ENCODE measurements around the gene ANKFN1. TPM values are rescaled to one million over a fixed set of nuclear protein-coding genes. Genes with fewer than 3 reads are reported as not detected.

Gene ANKFN1
- total RNA-seq, 2 donors from 2014 or later = 0.52 to 0.58 TPM

DNA sequence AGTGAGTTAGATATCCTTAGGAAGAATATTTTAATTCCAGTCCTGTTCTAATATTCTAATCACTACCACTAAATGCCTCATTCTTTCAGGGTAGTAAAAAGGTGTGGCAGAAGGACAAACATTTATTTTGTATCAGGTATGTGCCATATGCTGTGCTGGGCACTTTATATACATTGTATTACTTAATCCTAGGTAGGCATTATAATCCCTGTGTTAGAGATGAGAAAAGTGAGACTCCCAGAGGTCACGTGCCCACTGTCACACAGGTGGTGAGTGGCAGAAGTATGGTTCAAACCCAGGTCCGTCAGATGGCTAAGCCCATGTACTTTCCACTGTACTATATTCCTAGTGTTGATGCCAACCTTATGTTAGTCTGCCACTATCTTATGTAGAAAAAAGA lies 335.5 kb downstream of the ANKFN1 start:
- intact Hi-C loops (cut with DNase I) = no loop called here
- no peak overlapping the region for H3K27ac ChIP-seq
- TF ChIP-seq, protein P1, sequence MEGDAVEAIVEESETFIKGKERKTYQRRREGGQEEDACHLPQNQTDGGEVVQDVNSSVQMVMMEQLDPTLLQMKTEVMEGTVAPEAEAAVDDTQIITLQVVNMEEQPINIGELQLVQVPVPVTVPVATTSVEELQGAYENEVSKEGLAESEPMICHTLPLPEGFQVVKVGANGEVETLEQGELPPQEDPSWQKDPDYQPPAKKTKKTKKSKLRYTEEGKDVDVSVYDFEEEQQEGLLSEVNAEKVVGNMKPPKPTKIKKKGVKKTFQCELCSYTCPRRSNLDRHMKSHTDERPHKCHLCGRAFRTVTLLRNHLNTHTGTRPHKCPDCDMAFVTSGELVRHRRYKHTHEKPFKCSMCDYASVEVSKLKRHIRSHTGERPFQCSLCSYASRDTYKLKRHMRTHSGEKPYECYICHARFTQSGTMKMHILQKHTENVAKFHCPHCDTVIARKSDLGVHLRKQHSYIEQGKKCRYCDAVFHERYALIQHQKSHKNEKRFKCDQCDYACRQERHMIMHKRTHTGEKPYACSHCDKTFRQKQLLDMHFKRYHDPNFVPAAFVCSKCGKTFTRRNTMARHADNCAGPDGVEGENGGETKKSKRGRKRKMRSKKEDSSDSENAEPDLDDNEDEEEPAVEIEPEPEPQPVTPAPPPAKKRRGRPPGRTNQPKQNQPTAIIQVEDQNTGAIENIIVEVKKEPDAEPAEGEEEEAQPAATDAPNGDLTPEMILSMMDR (IDR thresholded peaks at IDR 0.05) = no peak
- no peaks in the 10 kb centered on the region for H3K9me3 ChIP-seq
- H3K36me3 ChIP-seq = no peaks in the 10 kb centered on the region
- H3K27me3 ChIP-seq = no peaks in the 10 kb centered on the region
- no peak overlapping the region for H3K4me3 ChIP-seq
- no peaks in the 10 kb centered on the region for H3K4me1 ChIP-seq
- no peak overlapping the region for H3K9ac ChIP-seq (ENCODE audit: low read depth in 2 of 2, low read length in 2 of 2)
- no peak for DNase-seq

DNA sequence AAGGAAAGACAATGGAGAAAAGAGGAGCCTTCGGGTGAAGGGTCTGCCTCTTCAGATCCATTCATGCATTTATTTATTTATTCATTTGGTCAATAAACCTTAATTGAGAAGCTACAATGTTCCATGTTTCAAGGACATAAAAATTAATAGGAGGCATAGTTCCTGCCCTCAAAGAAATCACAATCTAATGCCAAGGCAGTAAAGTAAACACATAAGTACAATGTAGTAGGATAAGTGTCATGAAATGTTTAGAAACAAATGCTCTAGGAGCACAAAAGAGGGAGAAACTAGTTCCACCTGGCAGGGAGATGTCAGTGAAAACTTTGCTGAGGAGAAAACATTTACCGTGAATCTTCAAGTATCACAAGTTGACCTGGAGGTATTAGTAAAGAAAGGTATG lies 336.7 kb downstream of the ANKFN1 start:
- H3K4me3 ChIP-seq = no peak overlapping the region
- H3K36me3 ChIP-seq = no peaks in the 10 kb centered on the region
- H3K27ac ChIP-seq = no peak overlapping the region
- no peak for DNase-seq
- H3K4me1 ChIP-seq = no peaks in the 10 kb centered on the region
- TF ChIP-seq, protein P1 (IDR thresholded peaks at IDR 0.05) = no peak
- no peaks in the 10 kb centered on the region for H3K27me3 ChIP-seq
- no peaks in the 10 kb centered on the region for H3K9me3 ChIP-seq
- intact Hi-C loops (cut with DNase I) = no loop called here
- no peak overlapping the region for H3K9ac ChIP-seq (ENCODE audit: low read depth in 2 of 2, low read length in 2 of 2)

DNA sequence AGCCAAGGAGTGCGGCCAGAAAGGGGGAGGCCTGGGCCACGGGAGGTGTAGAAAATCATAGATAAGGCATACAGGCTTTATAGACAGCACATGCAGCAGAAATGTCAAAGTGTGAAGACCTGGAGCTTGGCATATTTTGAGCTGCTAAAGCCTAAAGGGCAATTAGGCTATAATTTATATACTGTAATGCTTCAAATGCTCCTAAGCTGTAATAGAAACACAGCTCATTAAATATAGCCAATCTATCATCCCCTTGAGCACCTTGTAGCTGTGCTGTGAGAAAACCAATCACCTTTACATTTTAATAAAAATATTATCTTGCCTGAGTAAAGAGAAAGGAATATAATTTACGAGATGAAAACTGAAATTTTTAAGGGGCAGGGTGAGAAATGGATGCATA lies 342.3 kb downstream of the ANKFN1 start:
- H3K9ac ChIP-seq (ENCODE audit: low read depth in 2 of 2, low read length in 2 of 2) = no peak overlapping the region
- no peak overlapping the region for H3K27ac ChIP-seq
- TF ChIP-seq, protein P1 (IDR thresholded peaks at IDR 0.05) = no peak
- DNase-seq = no peak
- no peaks in the 10 kb centered on the region for H3K36me3 ChIP-seq
- H3K27me3 ChIP-seq = no peaks in the 10 kb centered on the region
- no peaks in the 10 kb centered on the region for H3K4me1 ChIP-seq
- no peaks in the 10 kb centered on the region for H3K9me3 ChIP-seq
- H3K4me3 ChIP-seq = no peak overlapping the region
- intact Hi-C loops (cut with DNase I) = no loop called here

DNA sequence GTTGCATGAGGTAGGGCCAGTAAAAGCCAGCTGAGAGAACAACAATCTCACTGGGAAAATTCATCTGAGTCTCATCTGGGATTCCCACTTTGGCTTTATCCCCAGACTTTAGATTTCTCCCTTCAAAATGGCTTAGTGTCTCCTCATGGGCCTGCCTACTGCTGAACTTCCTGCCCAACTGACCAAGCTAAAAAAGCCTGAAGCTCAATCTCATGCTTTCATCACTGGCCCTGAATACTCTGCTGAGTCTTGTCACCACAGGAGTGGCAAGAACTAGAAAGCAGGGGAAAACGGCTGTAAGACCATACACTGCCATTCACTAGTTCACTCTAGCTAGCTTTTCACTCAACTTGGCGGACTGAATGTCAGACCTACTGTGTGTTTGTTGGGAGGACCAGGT lies 343.9 kb downstream of the ANKFN1 start:
- H3K9ac ChIP-seq (ENCODE audit: low read depth in 2 of 2, low read length in 2 of 2) = no peak overlapping the region
- no peak for DNase-seq
- intact Hi-C loops (cut with DNase I) = no loop called here
- no peaks in the 10 kb centered on the region for H3K9me3 ChIP-seq
- H3K4me1 ChIP-seq = no peaks in the 10 kb centered on the region
- no peak overlapping the region for H3K4me3 ChIP-seq
- H3K27me3 ChIP-seq = no peaks in the 10 kb centered on the region
- TF ChIP-seq, protein P1 (IDR thresholded peaks at IDR 0.05) = no peak
- H3K27ac ChIP-seq = no peak overlapping the region
- H3K36me3 ChIP-seq = no peaks in the 10 kb centered on the region

DNA sequence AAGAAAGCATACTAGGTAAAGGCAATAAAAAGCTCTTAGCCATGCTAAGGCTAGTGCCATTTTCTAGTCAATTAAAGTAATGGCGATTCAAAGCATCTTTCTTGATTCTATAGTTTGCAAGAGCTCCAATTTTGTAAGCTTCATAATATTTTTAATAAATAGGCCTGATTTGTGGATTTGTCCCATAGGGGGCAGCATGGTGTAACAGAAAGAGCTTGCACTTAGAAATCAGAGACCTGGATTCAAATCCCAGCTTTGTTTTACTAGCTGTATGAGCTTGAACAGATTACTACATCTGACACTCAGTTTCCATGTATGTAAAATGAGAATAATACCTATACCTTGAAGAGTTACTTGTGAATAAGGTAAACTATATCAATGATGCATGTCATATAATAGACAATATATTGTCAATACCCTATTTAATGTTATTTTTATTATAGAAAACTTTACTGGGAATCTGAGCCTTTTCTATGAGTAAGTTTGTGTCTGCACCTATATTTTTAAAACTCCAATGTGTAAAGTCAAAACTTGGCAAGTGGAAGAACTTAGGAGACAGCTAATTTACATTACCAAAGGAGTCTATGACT lies 346.6 kb downstream of the ANKFN1 start:
- H3K27ac ChIP-seq = no peak overlapping the region
- H3K9me3 ChIP-seq = no peaks in the 10 kb centered on the region
- no peak for DNase-seq
- no peaks in the 10 kb centered on the region for H3K36me3 ChIP-seq
- intact Hi-C loops (cut with DNase I) = loop anchor here (10.0 kb wide), 1 partner anchor 215 kb away; no protein-coding TSS in a partner anchor
- TF ChIP-seq, protein P1 (IDR thresholded peaks at IDR 0.05) = peak; percentile 34
- H3K9ac ChIP-seq (ENCODE audit: low read depth in 2 of 2, low read length in 2 of 2) = no peak overlapping the region
- no peaks in the 10 kb centered on the region for H3K27me3 ChIP-seq
- H3K4me1 ChIP-seq = no peaks in the 10 kb centered on the region
- H3K4me3 ChIP-seq = no peak overlapping the region
